IMR-90 (cell line): Measurements from ENCODE around the gene AP3B1.

Source experiments
- BHLHE40 ChIP-seq: fragments of 150-350 bp; IDR thresholded peaks from 2 replicates; pipeline ENCODE4 v1.6.1; 2016; ENCODE audit warnings: mild to moderate bottlenecking, low read depth, low read length
- CEBPB ChIP-seq: IDR thresholded peaks from 2 replicates; pipeline ENCODE4 v1.6.1; 2012; ENCODE audit warnings: low read depth, low read length, improper control_type of control experiment
- CTCF ChIP-seq: conservative IDR thresholded peaks from 2 replicates; pipeline ENCODE4 v1.5.1; 2012; ENCODE audit warnings: mild to moderate bottlenecking, low read depth, low read length, improper control_type of control experiment
- ELK1 ChIP-seq: fragments of 150-350 bp; IDR thresholded peaks from 2 replicates; pipeline ENCODE4 v1.6.1; 2016; ENCODE audit warnings: low read depth, mild to moderate bottlenecking, low read length, moderate library complexity, borderline replicate concordance
- FOS ChIP-seq: fragments of 150-350 bp; IDR thresholded peaks from 2 replicates; pipeline ENCODE4 v1.6.1; 2016; ENCODE audit warnings: low read depth, low read length
- MAFK ChIP-seq: IDR thresholded peaks from 2 replicates; pipeline ENCODE4 v1.6.1; 2012; ENCODE audit warnings: low read depth, low read length, improper control_type of control experiment
- MXI1 ChIP-seq: IDR thresholded peaks from 2 replicates; pipeline ENCODE4 v1.6.1; 2012; ENCODE audit warnings: low read depth, mild to moderate bottlenecking, low read length, moderate library complexity, borderline replicate concordance
- NFE2L2 ChIP-seq: fragments of 150-350 bp; IDR thresholded peaks from 2 replicates; pipeline ENCODE4 v1.6.1; 2016; ENCODE audit warnings: low read depth, mild to moderate bottlenecking, low read length
- POLR2A ChIP-seq: IDR thresholded peaks from 2 replicates; pipeline ENCODE4 v1.6.1; 2012; ENCODE audit warnings: mild to moderate bottlenecking, low read depth, low read length
- RAD21 ChIP-seq: IDR thresholded peaks from 2 replicates; pipeline ENCODE4 v1.6.1; 2012; ENCODE audit warnings: low read length, improper control_type of control experiment
- RFX5 ChIP-seq: IDR thresholded peaks from 2 replicates; pipeline ENCODE4 v1.8.0; 2012; ENCODE audit warnings: low read depth, mild to moderate bottlenecking, low read length, moderate library complexity
- USF2 ChIP-seq: fragments of 150-350 bp; IDR thresholded peaks from 2 replicates; pipeline ENCODE4 v1.6.1; 2017; ENCODE audit warnings: mild to moderate bottlenecking, antibody characterized with exemption, low read length, low read depth

GRCh38 chr5:78269088-78269703 lies 25.3 kb downstream of the AP3B1 start:
- TF ChIP-seq POLR2A (no peak), CTCF (peak; percentile 48), USF2 (no peak), NFE2L2 (no peak), CEBPB (no peak), RAD21 (peak; percentile 37), MAFK (peak; percentile 97), ELK1 (no peak), FOS (no peak), RFX5 (no peak), MXI1 (no peak), BHLHE40 (no peak)
